K562 (cell line): ENCODE measurements around the gene NVL. TPM values are rescaled to one million over a fixed set of nuclear protein-coding genes. Genes with fewer than 3 reads are reported as not detected.
A peak's percentile ranks its signal among the peaks of the same experiment; 100 is the strongest.

ENCODE experiments used
- ATF7 ChIP-seq: fragments of 450-650 bp; IDR thresholded peaks from 2 replicates; pipeline ENCODE4 v1.7.1; 2014; ENCODE audit warnings: mild to moderate bottlenecking, moderate library complexity
- CBX5 ChIP-seq: IDR thresholded peaks from 2 replicates; pipeline ENCODE4 v1.6.1; 2014; ENCODE audit warnings: low read depth, borderline replicate concordance
- CCAR2 ChIP-seq: fragments of 200-400 bp; formaldehyde crosslinking; IDR thresholded peaks from 2 replicates; pipeline ENCODE4 v1.6.1; 2017; ENCODE audit warnings: mild to moderate bottlenecking, low read depth, low read length
- EHMT2 ChIP-seq: fragments of 450-650 bp; IDR thresholded peaks from 2 replicates; pipeline ENCODE4 v1.6.1; 2018; ENCODE audit warnings: antibody characterized with exemption
- MCM7 ChIP-seq, 2 experiments: fragments of 450-650 bp; IDR thresholded peaks; 2 replicates each; pipeline ENCODE4 v1.6.1; 2016 to 2018
- POLR2AphosphoS2 ChIP-seq: IDR thresholded peaks from 2 replicates; pipeline ENCODE4 v1.6.1; 2012; ENCODE audit warnings: low read length, improper control_type of control experiment
- SLC30A9 ChIP-seq: fragments of 250-450 bp; sonication (Bioruptor Pico); IDR thresholded peaks from 2 replicates; pipeline ENCODE4 v1.8.0; 2022; ENCODE audit warnings: mild to moderate bottlenecking, moderate library complexity
- SMAD1 ChIP-seq: fragments of 150-350 bp; IDR thresholded peaks from 2 replicates; pipeline ENCODE4 v1.6.1; 2014; ENCODE audit warnings: low read length, low read depth; ENCODE audit not compliant: partially characterized antibody
- SRSF1 ChIP-seq: fragments of 200-400 bp; formaldehyde crosslinking; IDR thresholded peaks from 2 replicates; pipeline ENCODE4 v1.6.1; 2017; ENCODE audit warnings: mild to moderate bottlenecking, low read depth, low read length, moderate library complexity
- TAF15 ChIP-seq: fragments of 200-400 bp; formaldehyde crosslinking; IDR thresholded peaks from 2 replicates; pipeline ENCODE4 v1.6.1; 2017; ENCODE audit warnings: mild to moderate bottlenecking, low read depth, low read length, moderate library complexity
- TEAD4 ChIP-seq, 2 experiments: sonication (generic) in 1 of 2; formaldehyde crosslinking in 1 of 2; IDR thresholded peaks; 2 replicates each; pipeline versions ENCODE4 v1.6.1 to v1.8.0; 2012 to 2022; ENCODE audit warnings: borderline replicate concordance in 1 of 2, inconsistent platforms in 1 of 2, low read length in 1 of 2, mild to moderate bottlenecking in 1 of 2, missing genetic modification reagents in 1 of 2
- TRIM24 ChIP-seq, 2 experiments: fragments of 450-650 bp; IDR thresholded peaks; 2 replicates each; pipeline ENCODE4 v1.6.1; 2016
- ZNF431 ChIP-seq: sonication (generic); formaldehyde crosslinking; IDR thresholded peaks from 2 replicates; pipeline ENCODE4 v1.8.0; 2022; ENCODE audit warnings: mild to moderate bottlenecking, missing genetic modification reagents
- ZZZ3 ChIP-seq: fragments of 450-650 bp; IDR thresholded peaks from 2 replicates; pipeline ENCODE4 v1.6.1; 2016; ENCODE audit warnings: antibody characterized with exemption, mild to moderate bottlenecking, moderate library complexity
- polyA plus RNA-seq, 8 experiments: library from polyadenylated mRNA; depleted of rRNA in 4 of 8; stranded (reverse) in 5 of 8; unstranded in 3 of 8; fragments of >200 nt; fragmentation: Nextera tagmentation in 2 of 8; fragmentation: Illumina TruSeq in 1 of 8; extraction: Ambion mirVana in 2 of 8; extraction: Trizol in 1 of 8; gene quantifications; 2 replicates each; pipeline versions ENCODE4 v1.2.1 to v1.2.3, GENCODE V29; 2011 to 2014; ENCODE audit warnings: inconsistent platforms in 1 of 8, missing spikeins in 1 of 8
- total RNA-seq, 7 experiments: library from RNA; depleted of rRNA in 6 of 7; stranded (reverse); fragments of >200 nt in 6 of 7; fragmentation: Illumina TruSeq in 2 of 7; extraction: Trizol in 2 of 7; gene quantifications; 2 replicates each; pipeline versions ENCODE4 v1.2.1 to v1.2.3, GENCODE V29; 2011 to 2021; ENCODE audit warnings: low replicate concordance in 1 of 7
- TF ChIP-seq, protein P1 (sequence below), 2 experiments: fragments of 450-650 bp; IDR thresholded peaks; 2 replicates each; pipeline ENCODE4 v1.6.1; 2016
- TF ChIP-seq, protein P2 (sequence below): fragments of 250-450 bp; sonication (Bioruptor Pico); IDR thresholded peaks from 2 replicates; pipeline ENCODE4 v1.9.0; 2021; ENCODE audit warnings: mild to moderate bottlenecking
- TF ChIP-seq, protein P3 (sequence below), 2 experiments: IDR thresholded peaks in 1 of 2; conservative IDR thresholded peaks in 1 of 2; 2 replicates each; pipeline ENCODE4 v1.6.1; 2016; ENCODE audit warnings: low read depth in 2 of 2, mild to moderate bottlenecking in 1 of 2, missing compliant biosample characterization in 1 of 2, missing genetic modification characterization in 1 of 2, moderate library complexity in 1 of 2
- TF ChIP-seq, protein P4 (sequence below): fragments of 450-650 bp; IDR thresholded peaks from 2 replicates; pipeline ENCODE4 v1.6.1; 2016; ENCODE audit warnings: antibody characterized with exemption
- TF ChIP-seq, protein P5 (sequence below): fragments of 250-450 bp; sonication (Bioruptor Pico); IDR thresholded peaks from 2 replicates; pipeline ENCODE4 v1.9.0; 2021; ENCODE audit warnings: mild to moderate bottlenecking, inconsistent platforms

Gene NVL
- total and polyA plus RNA-seq, 9 of the 15 experiments (the other 6 are each of a cell fraction or from before 2014, with no cell fraction given): 32.5 to 86.6 (median 62.9) TPM

DNA sequence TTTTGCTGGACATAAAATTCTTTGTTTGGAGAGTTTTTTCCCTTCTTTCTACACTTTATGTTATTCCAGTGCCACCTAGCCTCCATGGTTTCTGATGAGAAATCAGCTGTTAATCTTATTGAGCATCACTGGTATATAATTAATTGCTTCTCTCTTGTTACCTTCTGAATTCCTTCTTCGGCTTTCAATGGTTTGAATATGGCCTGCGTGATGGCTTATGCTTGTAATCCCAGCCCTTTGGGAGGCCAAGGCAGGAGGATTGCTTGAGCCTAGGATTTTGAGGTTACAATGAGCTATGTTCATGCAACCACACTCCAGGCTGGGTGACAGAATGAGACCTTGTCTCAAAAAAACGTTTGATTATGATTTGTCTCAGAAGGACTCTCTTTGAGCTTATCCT lies 13.7 kb upstream of the NVL start (continued):
- TF ChIP-seq CBX5 (peak; percentile 98), MCM7 (IDR thresholded peaks at IDR 0.05) (no peak), ZNF431 (0 out of 2 replicates have a peak, but pooled peaks have one; percentile 57), TEAD4 (IDR thresholded peaks at IDR 0.05; ENCODE audit: low read length) (no peak), TEAD4 (CRISPR knock-in tag; IDR thresholded peaks at IDR 0.05; ENCODE audit: borderline replicate concordance) (no peak), SRSF1 (no peak), EHMT2 (no peak), ATF7 (0 out of 2 replicates have a peak, but pooled peaks have one; percentile 34), CCAR2 (no peak), TRIM24 (IDR thresholded peaks at IDR 0.05) (peak; percentile 67 to 92), TAF15 (no peak), SMAD1 (no peak), POLR2AphosphoS2 (no peak), SLC30A9 (CRISPR knock-in tag) (no peak), ZZZ3 (no peak)
- TF ChIP-seq, protein P1, sequence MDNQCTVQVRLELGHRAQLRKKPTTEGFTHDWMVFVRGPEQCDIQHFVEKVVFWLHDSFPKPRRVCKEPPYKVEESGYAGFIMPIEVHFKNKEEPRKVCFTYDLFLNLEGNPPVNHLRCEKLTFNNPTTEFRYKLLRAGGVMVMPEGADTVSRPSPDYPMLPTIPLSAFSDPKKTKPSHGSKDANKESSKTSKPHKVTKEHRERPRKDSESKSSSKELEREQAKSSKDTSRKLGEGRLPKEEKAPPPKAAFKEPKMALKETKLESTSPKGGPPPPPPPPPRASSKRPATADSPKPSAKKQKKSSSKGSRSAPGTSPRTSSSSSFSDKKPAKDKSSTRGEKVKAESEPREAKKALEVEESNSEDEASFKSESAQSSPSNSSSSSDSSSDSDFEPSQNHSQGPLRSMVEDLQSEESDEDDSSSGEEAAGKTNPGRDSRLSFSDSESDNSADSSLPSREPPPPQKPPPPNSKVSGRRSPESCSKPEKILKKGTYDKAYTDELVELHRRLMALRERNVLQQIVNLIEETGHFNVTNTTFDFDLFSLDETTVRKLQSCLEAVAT (IDR thresholded peaks at IDR 0.05): 0 out of 4 replicates have a peak, but pooled peaks of 1 of the 2 experiments have one; percentile 37
- TF ChIP-seq, protein P2, sequence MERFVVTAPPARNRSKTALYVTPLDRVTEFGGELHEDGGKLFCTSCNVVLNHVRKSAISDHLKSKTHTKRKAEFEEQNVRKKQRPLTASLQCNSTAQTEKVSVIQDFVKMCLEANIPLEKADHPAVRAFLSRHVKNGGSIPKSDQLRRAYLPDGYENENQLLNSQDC (CRISPR knock-in tag): no peak
- TF ChIP-seq, protein P3, sequence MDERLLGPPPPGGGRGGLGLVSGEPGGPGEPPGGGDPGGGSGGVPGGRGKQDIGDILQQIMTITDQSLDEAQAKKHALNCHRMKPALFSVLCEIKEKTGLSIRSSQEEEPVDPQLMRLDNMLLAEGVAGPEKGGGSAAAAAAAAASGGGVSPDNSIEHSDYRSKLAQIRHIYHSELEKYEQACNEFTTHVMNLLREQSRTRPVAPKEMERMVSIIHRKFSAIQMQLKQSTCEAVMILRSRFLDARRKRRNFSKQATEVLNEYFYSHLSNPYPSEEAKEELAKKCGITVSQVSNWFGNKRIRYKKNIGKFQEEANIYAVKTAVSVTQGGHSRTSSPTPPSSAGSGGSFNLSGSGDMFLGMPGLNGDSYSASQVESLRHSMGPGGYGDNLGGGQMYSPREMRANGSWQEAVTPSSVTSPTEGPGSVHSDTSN (CRISPR knock-in tag; IDR thresholded peaks at IDR 0.05; ENCODE audit: low read depth): no peak
- TF ChIP-seq, protein P3 (tag; conservative IDR thresholded peaks at IDR 0.05; ENCODE audit: low read depth): peak; percentile 38; the same call in 1 of the 2 replicates
- TF ChIP-seq, protein P4, sequence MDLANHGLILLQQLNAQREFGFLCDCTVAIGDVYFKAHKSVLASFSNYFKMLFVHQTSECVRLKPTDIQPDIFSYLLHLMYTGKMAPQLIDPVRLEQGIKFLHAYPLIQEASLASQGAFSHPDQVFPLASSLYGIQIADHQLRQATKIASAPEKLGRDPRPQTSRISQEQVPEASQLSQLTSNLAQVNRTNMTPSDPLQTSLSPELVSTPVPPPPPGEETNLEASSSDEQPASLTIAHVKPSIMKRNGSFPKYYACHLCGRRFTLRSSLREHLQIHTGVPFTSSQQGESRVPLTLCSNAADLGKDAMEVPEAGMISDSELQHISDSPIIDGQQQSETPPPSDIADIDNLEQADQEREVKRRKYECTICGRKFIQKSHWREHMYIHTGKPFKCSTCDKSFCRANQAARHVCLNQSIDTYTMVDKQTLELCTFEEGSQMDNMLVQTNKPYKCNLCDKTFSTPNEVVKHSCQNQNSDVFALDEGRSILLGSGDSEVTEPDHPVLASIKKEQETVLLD: no peak
- TF ChIP-seq, protein P5, sequence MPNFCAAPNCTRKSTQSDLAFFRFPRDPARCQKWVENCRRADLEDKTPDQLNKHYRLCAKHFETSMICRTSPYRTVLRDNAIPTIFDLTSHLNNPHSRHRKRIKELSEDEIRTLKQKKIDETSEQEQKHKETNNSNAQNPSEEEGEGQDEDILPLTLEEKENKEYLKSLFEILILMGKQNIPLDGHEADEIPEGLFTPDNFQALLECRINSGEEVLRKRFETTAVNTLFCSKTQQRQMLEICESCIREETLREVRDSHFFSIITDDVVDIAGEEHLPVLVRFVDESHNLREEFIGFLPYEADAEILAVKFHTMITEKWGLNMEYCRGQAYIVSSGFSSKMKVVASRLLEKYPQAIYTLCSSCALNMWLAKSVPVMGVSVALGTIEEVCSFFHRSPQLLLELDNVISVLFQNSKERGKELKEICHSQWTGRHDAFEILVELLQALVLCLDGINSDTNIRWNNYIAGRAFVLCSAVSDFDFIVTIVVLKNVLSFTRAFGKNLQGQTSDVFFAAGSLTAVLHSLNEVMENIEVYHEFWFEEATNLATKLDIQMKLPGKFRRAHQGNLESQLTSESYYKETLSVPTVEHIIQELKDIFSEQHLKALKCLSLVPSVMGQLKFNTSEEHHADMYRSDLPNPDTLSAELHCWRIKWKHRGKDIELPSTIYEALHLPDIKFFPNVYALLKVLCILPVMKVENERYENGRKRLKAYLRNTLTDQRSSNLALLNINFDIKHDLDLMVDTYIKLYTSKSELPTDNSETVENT: no peak
